ENCODE data around the gene SMG5.

DNA sequence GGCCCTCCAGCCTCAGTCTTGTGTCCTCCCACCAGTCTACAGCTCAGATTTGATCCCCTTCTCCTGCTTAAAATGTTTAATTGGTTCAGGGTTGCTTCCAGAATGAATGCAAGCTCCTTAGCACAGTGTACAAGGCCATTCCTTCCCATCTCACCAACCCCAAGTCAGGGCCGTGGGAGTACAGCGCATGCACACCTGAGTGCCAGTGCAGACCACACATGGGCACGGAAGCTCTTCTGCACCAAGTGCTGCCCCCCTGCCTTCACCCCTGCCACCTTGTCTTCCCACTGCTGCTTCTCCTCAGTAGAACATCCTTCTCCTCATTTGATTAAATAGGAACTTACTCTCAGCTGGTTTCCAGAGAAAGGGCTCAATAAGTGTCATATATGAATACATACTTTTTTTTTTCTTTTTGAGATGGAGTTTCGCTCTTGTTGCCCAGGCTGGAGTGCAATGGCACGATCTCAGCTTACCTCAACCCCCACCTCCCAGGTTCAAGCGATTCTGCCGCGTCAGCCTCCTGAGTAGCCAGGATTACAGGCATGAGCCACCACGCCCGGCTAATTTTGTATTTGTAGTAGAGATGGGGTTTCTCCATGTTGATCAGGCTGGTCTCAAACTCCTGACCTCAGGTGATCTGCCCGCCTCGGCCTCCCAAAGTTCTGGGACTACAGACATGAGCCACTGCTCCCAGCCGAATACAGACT lies 60.5 kb downstream of the SMG5 start:
- TF ChIP-seq, protein P1, sequence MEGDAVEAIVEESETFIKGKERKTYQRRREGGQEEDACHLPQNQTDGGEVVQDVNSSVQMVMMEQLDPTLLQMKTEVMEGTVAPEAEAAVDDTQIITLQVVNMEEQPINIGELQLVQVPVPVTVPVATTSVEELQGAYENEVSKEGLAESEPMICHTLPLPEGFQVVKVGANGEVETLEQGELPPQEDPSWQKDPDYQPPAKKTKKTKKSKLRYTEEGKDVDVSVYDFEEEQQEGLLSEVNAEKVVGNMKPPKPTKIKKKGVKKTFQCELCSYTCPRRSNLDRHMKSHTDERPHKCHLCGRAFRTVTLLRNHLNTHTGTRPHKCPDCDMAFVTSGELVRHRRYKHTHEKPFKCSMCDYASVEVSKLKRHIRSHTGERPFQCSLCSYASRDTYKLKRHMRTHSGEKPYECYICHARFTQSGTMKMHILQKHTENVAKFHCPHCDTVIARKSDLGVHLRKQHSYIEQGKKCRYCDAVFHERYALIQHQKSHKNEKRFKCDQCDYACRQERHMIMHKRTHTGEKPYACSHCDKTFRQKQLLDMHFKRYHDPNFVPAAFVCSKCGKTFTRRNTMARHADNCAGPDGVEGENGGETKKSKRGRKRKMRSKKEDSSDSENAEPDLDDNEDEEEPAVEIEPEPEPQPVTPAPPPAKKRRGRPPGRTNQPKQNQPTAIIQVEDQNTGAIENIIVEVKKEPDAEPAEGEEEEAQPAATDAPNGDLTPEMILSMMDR (conservative IDR thresholded peaks at IDR 0.05 in 1 of 2, IDR thresholded peaks at IDR 0.05 in 1 of 2; ENCODE audit: low read depth in 1 of 2, low read length in 2 of 2): no peak
- no peak for TF ChIP-seq EZH2 (IDR thresholded peaks at IDR 0.05; ENCODE audit: low read length, missing control alignments)
